ENCODE results near the gene PLCE1. TPM values are rescaled to one million over a fixed set of nuclear protein-coding genes. Genes with fewer than 3 reads are reported as not detected.

The PLCE1 gene
- total RNA-seq = 7.0 and 7.4 TPM in 2 replicates
- long read RNA-seq, partial matches to known transcripts = 7 of 11 reads
- long read RNA-seq, other reads (novel, unspliced or antisense) = 4 of 11 reads

- peak; percentile 85 for DNase-seq (ENCODE audit: extremely low spot score, unreplicated experiment)
- Mint-ChIP-seq H3K36me3 (ENCODE audit: unreplicated experiment) (peaks cover 5% of the 10 kb centered on the region), H3K27ac (ENCODE audit: unreplicated experiment) (peak within 1 kb of the TSS; percentile 68), H3K9me3 (ENCODE audit: unreplicated experiment) (no peaks in the 10 kb centered on the region), H3K4me1 (ENCODE audit: unreplicated experiment) (peaks cover 48% of the 10 kb centered on the region), H3K27me3 (ENCODE audit: unreplicated experiment) (no peaks in the 10 kb centered on the region), H3K4me3 (ENCODE audit: unreplicated experiment) (peak within 1 kb of the TSS; percentile 74)
- TF ChIP-seq, protein P1, sequence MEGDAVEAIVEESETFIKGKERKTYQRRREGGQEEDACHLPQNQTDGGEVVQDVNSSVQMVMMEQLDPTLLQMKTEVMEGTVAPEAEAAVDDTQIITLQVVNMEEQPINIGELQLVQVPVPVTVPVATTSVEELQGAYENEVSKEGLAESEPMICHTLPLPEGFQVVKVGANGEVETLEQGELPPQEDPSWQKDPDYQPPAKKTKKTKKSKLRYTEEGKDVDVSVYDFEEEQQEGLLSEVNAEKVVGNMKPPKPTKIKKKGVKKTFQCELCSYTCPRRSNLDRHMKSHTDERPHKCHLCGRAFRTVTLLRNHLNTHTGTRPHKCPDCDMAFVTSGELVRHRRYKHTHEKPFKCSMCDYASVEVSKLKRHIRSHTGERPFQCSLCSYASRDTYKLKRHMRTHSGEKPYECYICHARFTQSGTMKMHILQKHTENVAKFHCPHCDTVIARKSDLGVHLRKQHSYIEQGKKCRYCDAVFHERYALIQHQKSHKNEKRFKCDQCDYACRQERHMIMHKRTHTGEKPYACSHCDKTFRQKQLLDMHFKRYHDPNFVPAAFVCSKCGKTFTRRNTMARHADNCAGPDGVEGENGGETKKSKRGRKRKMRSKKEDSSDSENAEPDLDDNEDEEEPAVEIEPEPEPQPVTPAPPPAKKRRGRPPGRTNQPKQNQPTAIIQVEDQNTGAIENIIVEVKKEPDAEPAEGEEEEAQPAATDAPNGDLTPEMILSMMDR (IDR thresholded peaks at IDR 0.05) = no peak
These were observed at the start of gene PLCE1 for GRCh38 chr10:93993782-93994437. PLCE1 (plus strand) TSS chr10:93993931; CDS start chr10:94031047, 37,116 bp downstream.

- H3K4me1 Mint-ChIP-seq (ENCODE audit: unreplicated experiment) = peaks cover 25% of the 10 kb centered on the region
- no peaks in the 10 kb centered on the region for H3K9me3 Mint-ChIP-seq (ENCODE audit: unreplicated experiment)
- TF ChIP-seq, protein P1 (IDR thresholded peaks at IDR 0.05) = no peak
- DNase-seq (ENCODE audit: extremely low spot score, unreplicated experiment) = no peak
- no peaks in the 10 kb centered on the region for H3K36me3 Mint-ChIP-seq (ENCODE audit: unreplicated experiment)
- H3K4me3 Mint-ChIP-seq (ENCODE audit: unreplicated experiment) = no peak overlapping the region
- no peak overlapping the region for H3K27ac Mint-ChIP-seq (ENCODE audit: unreplicated experiment)
- no peaks in the 10 kb centered on the region for H3K27me3 Mint-ChIP-seq (ENCODE audit: unreplicated experiment)
These were observed 47.9 kb upstream of the PLCE1 start for GRCh38 chr10:93945819-93946218.

DNA sequence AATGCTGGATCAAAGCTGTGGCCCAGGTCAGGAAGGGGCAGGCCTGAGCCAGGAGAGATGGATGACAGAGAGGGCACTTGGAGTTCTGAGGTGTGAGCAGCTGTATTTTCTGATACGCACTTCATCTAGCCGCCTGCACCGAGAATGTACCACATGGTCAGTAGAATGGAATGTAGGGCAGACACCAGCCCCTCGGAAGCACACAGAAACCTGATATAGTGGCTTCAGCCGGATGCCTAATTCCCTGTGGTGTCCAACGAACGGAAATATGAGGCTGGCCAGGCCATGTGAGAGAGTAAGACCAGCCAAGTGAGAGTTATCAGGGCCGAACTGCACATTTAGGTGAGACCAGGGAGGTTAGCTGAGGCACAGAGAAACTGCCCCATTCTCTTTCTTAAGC lies 46.7 kb upstream of the PLCE1 start:
- no peak for DNase-seq (ENCODE audit: extremely low spot score, unreplicated experiment)
- Mint-ChIP-seq H3K27ac (ENCODE audit: unreplicated experiment) (peak overlapping the region; percentile 75), H3K9me3 (ENCODE audit: unreplicated experiment) (no peaks in the 10 kb centered on the region), H3K4me1 (ENCODE audit: unreplicated experiment) (peaks cover 25% of the 10 kb centered on the region), H3K27me3 (ENCODE audit: unreplicated experiment) (no peaks in the 10 kb centered on the region), H3K36me3 (ENCODE audit: unreplicated experiment) (no peaks in the 10 kb centered on the region), H3K4me3 (ENCODE audit: unreplicated experiment) (no peak overlapping the region)
- TF ChIP-seq, protein P1 (IDR thresholded peaks at IDR 0.05) = no peak

DNA sequence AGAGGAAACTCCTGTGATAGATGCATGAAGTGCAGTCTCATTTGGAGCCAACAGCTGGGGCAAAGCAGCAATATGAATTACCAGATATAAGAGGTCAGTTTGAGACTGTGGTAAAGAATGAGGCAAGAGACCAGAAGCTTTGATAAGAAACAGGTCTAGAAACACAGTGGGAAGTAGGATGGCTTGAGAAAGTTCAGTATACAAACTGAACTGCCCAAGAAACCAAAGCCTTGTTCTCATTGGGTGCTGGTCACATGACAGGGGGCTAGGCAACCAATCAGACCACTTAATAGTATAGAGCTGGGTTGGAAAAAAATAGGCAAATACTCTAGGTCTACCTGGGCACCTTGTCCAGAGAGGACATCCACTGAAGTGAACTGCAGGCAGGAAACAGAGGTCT lies 46.2 kb upstream of the PLCE1 start:
- Mint-ChIP-seq H3K4me1 (ENCODE audit: unreplicated experiment) (peaks cover 25% of the 10 kb centered on the region), H3K27ac (ENCODE audit: unreplicated experiment) (peak overlapping the region; percentile 75), H3K9me3 (ENCODE audit: unreplicated experiment) (no peaks in the 10 kb centered on the region), H3K36me3 (ENCODE audit: unreplicated experiment) (no peaks in the 10 kb centered on the region), H3K4me3 (ENCODE audit: unreplicated experiment) (no peak overlapping the region), H3K27me3 (ENCODE audit: unreplicated experiment) (no peaks in the 10 kb centered on the region)
- TF ChIP-seq, protein P1 (IDR thresholded peaks at IDR 0.05) = no peak
- DNase-seq (ENCODE audit: extremely low spot score, unreplicated experiment) = no peak

DNA sequence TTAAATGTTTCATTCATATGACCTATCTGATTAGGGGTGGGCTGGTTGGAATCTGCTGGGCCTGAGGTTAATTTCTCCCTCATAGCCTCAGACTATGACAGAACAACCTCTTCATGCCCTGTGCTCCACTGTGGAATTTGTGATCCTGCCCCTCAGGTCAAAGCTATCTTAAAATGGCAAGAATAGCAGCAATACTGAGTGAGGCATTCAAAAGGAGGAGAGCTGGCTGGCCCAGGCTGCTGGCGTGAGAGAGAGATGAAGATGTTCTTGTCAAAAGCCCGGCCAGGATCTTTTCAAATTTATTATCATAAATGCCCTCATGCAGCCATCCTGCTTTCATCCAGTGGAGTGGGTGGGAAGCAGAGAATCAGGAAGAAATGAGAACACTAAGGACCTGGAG lies 41.8 kb upstream of the PLCE1 start:
- TF ChIP-seq, protein P1 (IDR thresholded peaks at IDR 0.05) = no peak
- no peak overlapping the region for H3K4me3 Mint-ChIP-seq (ENCODE audit: unreplicated experiment)
- no peaks in the 10 kb centered on the region for H3K9me3 Mint-ChIP-seq (ENCODE audit: unreplicated experiment)
- H3K4me1 Mint-ChIP-seq (ENCODE audit: unreplicated experiment) = peaks cover 12% of the 10 kb centered on the region
- H3K27ac Mint-ChIP-seq (ENCODE audit: unreplicated experiment) = no peak overlapping the region
- H3K27me3 Mint-ChIP-seq (ENCODE audit: unreplicated experiment) = no peaks in the 10 kb centered on the region
- H3K36me3 Mint-ChIP-seq (ENCODE audit: unreplicated experiment) = no peaks in the 10 kb centered on the region
- no peak for DNase-seq (ENCODE audit: extremely low spot score, unreplicated experiment)

All from osteocyte (in vitro differentiated cells).